HG02678 (cell line): ENCODE measurements around the gene TEX11.
"Not testable (repeated sequence)": the region's sequence is repeated elsewhere in the genome, so short reads cannot be mapped to it uniquely, and the experiment has no call there.

Source experiments
- ATAC-seq: cut with Tn5 transposase; IDR thresholded peaks from one replicate; pipeline ENCODE4 v1.9.1; 2021; ENCODE audit warnings: mild to moderate bottlenecking, moderate library complexity; ENCODE audit not compliant: unreplicated experiment

The TEX11 gene

GRCh38 chrX:70762285-70762684, 146.2 kb downstream of the TEX11 start:
- no peak for ATAC-seq

- ATAC-seq = no peak
These were observed 152.7 kb downstream of the TEX11 start for GRCh38 chrX:70755850-70756249.

GRCh38 chrX:70754169-70754848, 154.2 kb downstream of the TEX11 start:
- ATAC-seq = no peak

- not testable (repeated sequence) for ATAC-seq
These were observed 174.7 kb downstream of the TEX11 start for GRCh38 chrX:70733774-70734173.

- ATAC-seq = not testable (repeated sequence)
These were observed 180.6 kb downstream of the TEX11 start for GRCh38 chrX:70727961-70728360.

- ATAC-seq = no peak
These were observed 187.8 kb downstream of the TEX11 start for GRCh38 chrX:70720721-70721120.

- not testable (repeated sequence) for ATAC-seq
These were observed 197.2 kb downstream of the TEX11 start for GRCh38 chrX:70711336-70711735.

GRCh38 chrX:70694339-70695122, 214.0 kb downstream of the TEX11 start:
- ATAC-seq = no peak

GRCh38 chrX:70679455-70679854, 229.1 kb downstream of the TEX11 start:
- not testable (repeated sequence) for ATAC-seq

- ATAC-seq = no peak
These were observed 233.2 kb downstream of the TEX11 start for GRCh38 chrX:70675284-70675683.

- no peak for ATAC-seq
These were observed 236.2 kb downstream of the TEX11 start for GRCh38 chrX:70672326-70672725.

GRCh38 chrX:70669120-70669519, 239.4 kb downstream of the TEX11 start:
- ATAC-seq = no peak

GRCh38 chrX:70664726-70665125, 243.8 kb downstream of the TEX11 start:
- ATAC-seq = no peak

GRCh38 chrX:70661124-70661523, 247.4 kb downstream of the TEX11 start:
- not testable (repeated sequence) for ATAC-seq

- ATAC-seq = not testable (repeated sequence)
These were observed 251.0 kb downstream of the TEX11 start for GRCh38 chrX:70657546-70657945.

GRCh38 chrX:70656304-70656703, 252.2 kb downstream of the TEX11 start:
- ATAC-seq = no peak

GRCh38 chrX:70647910-70648309, 260.6 kb downstream of the TEX11 start:
- ATAC-seq = not testable (repeated sequence)

- ATAC-seq = no peak
These were observed 272.3 kb downstream of the TEX11 start for GRCh38 chrX:70636218-70636617.

- no peak for ATAC-seq
These were observed 272.8 kb downstream of the TEX11 start for GRCh38 chrX:70635669-70636068.

- ATAC-seq = no peak
These were observed 273.3 kb downstream of the TEX11 start for GRCh38 chrX:70635227-70635626.

GRCh38 chrX:70621743-70622142, 286.8 kb downstream of the TEX11 start:
- ATAC-seq = no peak

- ATAC-seq = no peak
These were observed 290.0 kb downstream of the TEX11 start for GRCh38 chrX:70618467-70618866.
